PC-9 (cell line): ENCODE data around the gene BHLHE40. TPM values are rescaled to one million over a fixed set of nuclear protein-coding genes. Genes with fewer than 3 reads are reported as not detected.

ENCODE experiments used
- BruUV-seq: library from RNA; stranded (reverse); fragments of 400-500 nt; replicated peaks from 2 replicates; lab custom pipeline; 2021; lab: Mats Ljungman, UMichigan
- CTCF ChIA-PET: fragments of 300-600 bp; sonication (Branson Sonifier 250); formaldehyde crosslinking; loops from one replicate; lab custom pipeline; 2022; ENCODE audit warnings: antibody characterized with exemption; lab: Charles Lee
- POLR2A ChIA-PET: fragments of 300-600 bp; sonication (Branson Sonifier 250); formaldehyde crosslinking; loops from one replicate; lab custom pipeline; 2022; ENCODE audit warnings: antibody characterized with exemption; ENCODE audit not compliant: unreplicated experiment; lab: Charles Lee
- DNase-seq, 2 experiments: peaks; one replicate each; pipeline versions ENCODE4 v3.0.0 to v3.0.0-alpha.2; 2015 to 2022; ENCODE audit warnings: mixed read lengths in 1 of 2
- H2AFZ ChIP-seq: fragments of 200-600 bp; sonication (generic); 2 replicates; pipeline ENCODE4 v1.8.1; 2017; ENCODE audit warnings: antibody characterized with exemption
- H3F3A ChIP-seq: fragments of 200-600 bp; sonication (generic); 2 replicates; pipeline ENCODE4 v1.8.1; 2017; ENCODE audit warnings: antibody characterized with exemption, mild to moderate bottlenecking, low read depth; ENCODE audit not compliant: insufficient read depth
- H3K27ac ChIP-seq: fragments of 200-600 bp; sonication (generic); 2 replicates; pipeline ENCODE4 v1.6.1; 2016; ENCODE audit warnings: mixed run types
- H3K27me3 ChIP-seq: fragments of 200-600 bp; sonication (generic); 2 replicates; pipeline ENCODE4 v1.6.1; 2016; ENCODE audit warnings: low read depth, mixed run types; ENCODE audit not compliant: insufficient read depth
- H3K36me3 ChIP-seq: fragments of 200-600 bp; sonication (generic); 2 replicates; pipeline ENCODE4 v1.6.1; 2016; ENCODE audit warnings: low read depth, mixed run types
- H3K4me1 ChIP-seq: fragments of 200-600 bp; sonication (generic); replicated peaks from 2 replicates; pipeline ENCODE4 v1.6.1; 2016; ENCODE audit warnings: mixed run types; ENCODE audit not compliant: insufficient read depth
- H3K4me2 ChIP-seq: fragments of 200-600 bp; sonication (generic); 2 replicates; pipeline ENCODE4 v1.6.1; 2017; ENCODE audit warnings: mixed run types
- H3K4me3 ChIP-seq: fragments of 200-600 bp; sonication (generic); 2 replicates; pipeline ENCODE4 v1.6.1; 2016; ENCODE audit warnings: mixed run types
- H3K79me2 ChIP-seq: fragments of 200-600 bp; sonication (generic); 2 replicates; pipeline ENCODE4 v1.6.1; 2017; ENCODE audit warnings: low read depth, mixed run types
- H3K9me2 ChIP-seq: fragments of 200-600 bp; sonication (generic); 2 replicates; pipeline ENCODE4 v1.8.1; 2017; ENCODE audit warnings: mild to moderate bottlenecking; ENCODE audit not compliant: insufficient read depth
- H3K9me3 ChIP-seq: fragments of 200-600 bp; sonication (generic); 2 replicates; pipeline ENCODE4 v1.8.1; 2016; ENCODE audit warnings: low read depth; ENCODE audit not compliant: insufficient read depth
- H4K20me1 ChIP-seq: fragments of 200-600 bp; sonication (generic); 2 replicates; pipeline ENCODE4 v1.8.1; 2017; ENCODE audit not compliant: insufficient read depth
- EZH2 ChIP-seq: fragments of 200-600 bp; sonication (generic); IDR thresholded peaks from 2 replicates; pipeline ENCODE4 v1.8.0; 2017; ENCODE audit warnings: antibody characterized with exemption, low read depth
- intact Hi-C: fragments of 100-400 bp; cut with micrococcal nuclease; formaldehyde crosslinking; loops from one replicate; pipeline ENCODE4 v1.10.0; 2022; ENCODE audit not compliant: unreplicated experiment
- total RNA-seq: library from RNA; stranded (reverse); gene quantifications from 2 replicates; pipeline ENCODE4 v1.2.3, GENCODE V29; 2021
- TF ChIP-seq, protein P1 (sequence below): fragments of 200-600 bp; sonication (generic); conservative IDR thresholded peaks from 2 replicates; pipeline ENCODE4 v1.6.1; 2017; ENCODE audit warnings: mixed run types, antibody characterized with exemption, mild to moderate bottlenecking, moderate library complexity

The BHLHE40 gene
- total RNA-seq, 1 experiment from 2014 or later, result 45.5 TPM

DNA sequence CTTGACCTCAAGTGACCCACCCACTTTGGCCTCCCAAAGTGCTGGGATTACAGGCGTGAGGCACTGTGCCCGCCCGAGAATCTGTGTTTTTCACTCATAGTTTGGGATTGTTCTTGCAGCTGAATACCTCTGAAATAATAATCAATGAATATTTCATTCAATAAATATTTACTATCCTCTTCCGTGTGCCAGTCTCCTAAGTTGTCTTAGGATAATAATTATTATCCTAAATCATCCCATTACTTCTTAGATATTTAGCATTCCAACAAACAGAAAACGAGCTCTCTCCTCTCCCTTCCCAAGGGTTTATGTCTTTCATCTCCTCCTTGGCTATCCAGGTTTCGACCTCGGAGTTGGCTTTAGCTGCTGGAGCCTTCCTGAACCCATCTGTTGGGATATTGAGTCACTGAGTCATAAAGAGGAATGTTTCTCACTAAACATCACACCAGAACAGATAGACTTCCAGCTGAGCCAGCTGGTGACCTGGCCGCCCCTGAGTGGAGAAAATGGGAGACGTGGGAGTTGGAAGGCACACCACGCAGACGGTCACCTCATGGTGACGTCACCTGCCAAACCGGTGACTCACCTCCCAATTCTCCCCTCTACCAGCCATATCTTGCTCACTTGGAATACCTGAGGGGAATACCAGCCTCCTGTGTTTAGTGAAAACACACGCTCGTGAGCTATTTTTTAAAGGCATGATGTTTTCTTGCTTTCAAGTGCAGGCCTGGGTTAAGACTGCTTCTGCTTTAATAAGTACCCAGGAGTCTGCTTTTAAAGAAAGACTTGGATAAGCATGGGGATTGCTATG lies 43.9 kb downstream of the BHLHE40 start:
- H3K27ac ChIP-seq, result peak overlapping the region; percentile 96
- no peaks in the 10 kb centered on the region for H3K36me3 ChIP-seq
- DNase-seq, result peak; percentile 89 to 90
- H3K79me2 ChIP-seq, result no peaks in the 10 kb centered on the region
- no peak overlapping the region for H2AFZ ChIP-seq
- H3K4me2 ChIP-seq, result peak overlapping the region; percentile 56
- ChIA-PET POLR2A (interaction anchor here (0.6 to 1.6 kb wide), 11 partner anchors 10 to 181 kb away, joined by 3 to 10 read pairs (median 5); partner anchors contain the start of gene BHLHE40), CTCF (interaction anchor here (0.6 to 2.0 kb wide), 6 partner anchors 30 to 312 kb away, joined by 3 to 13 read pairs (median 5); no protein-coding TSS in a partner anchor)
- no peaks in the 10 kb centered on the region for H3K27me3 ChIP-seq
- no peaks in the 10 kb centered on the region for H4K20me1 ChIP-seq
- no TSS peak for BruUV-seq
- H3K9me3 ChIP-seq, result no peaks in the 10 kb centered on the region
- peaks cover 46% of the 10 kb centered on the region for H3K4me1 ChIP-seq
- intact Hi-C loops, result loop anchor here (1.0 kb wide), 3 partner anchors 28 to 198 kb away; no protein-coding TSS in a partner anchor
- H3K9me2 ChIP-seq, result no peaks in the 10 kb centered on the region
- TF ChIP-seq, protein P1, sequence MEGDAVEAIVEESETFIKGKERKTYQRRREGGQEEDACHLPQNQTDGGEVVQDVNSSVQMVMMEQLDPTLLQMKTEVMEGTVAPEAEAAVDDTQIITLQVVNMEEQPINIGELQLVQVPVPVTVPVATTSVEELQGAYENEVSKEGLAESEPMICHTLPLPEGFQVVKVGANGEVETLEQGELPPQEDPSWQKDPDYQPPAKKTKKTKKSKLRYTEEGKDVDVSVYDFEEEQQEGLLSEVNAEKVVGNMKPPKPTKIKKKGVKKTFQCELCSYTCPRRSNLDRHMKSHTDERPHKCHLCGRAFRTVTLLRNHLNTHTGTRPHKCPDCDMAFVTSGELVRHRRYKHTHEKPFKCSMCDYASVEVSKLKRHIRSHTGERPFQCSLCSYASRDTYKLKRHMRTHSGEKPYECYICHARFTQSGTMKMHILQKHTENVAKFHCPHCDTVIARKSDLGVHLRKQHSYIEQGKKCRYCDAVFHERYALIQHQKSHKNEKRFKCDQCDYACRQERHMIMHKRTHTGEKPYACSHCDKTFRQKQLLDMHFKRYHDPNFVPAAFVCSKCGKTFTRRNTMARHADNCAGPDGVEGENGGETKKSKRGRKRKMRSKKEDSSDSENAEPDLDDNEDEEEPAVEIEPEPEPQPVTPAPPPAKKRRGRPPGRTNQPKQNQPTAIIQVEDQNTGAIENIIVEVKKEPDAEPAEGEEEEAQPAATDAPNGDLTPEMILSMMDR, result no peak
- H3K4me3 ChIP-seq, result no peak overlapping the region
- H3F3A ChIP-seq, result peaks cover 25% of the 10 kb centered on the region

DNA sequence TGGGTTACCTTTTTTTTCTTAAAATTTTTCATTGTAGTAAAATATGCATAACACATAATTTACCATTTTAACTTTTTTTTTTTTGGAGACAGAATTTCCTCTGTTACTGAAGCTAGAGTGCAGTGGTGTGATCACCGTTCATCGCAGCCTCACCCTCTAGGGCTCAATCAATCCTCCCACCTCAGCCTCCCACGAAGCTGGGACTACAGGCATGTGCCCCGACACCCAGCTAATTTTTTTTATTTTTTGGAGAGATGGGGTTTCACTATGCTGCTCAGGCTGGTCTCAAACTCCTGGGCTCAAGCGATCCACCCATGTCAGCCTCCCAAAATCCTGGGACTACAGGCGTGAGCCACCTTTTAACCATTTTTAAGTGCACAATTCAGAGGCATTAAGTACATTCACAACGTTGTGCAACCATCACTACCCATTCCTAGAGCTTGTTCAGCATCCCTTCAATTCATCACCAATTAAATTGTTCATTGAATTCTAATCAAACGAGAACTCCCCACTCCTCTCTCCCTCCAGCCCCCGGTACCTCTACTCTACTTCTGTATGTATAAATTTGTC lies 44.6 kb downstream of the BHLHE40 start:
- no peaks in the 10 kb centered on the region for H3K9me3 ChIP-seq
- no peaks in the 10 kb centered on the region for H3K79me2 ChIP-seq
- H3K27me3 ChIP-seq, result no peaks in the 10 kb centered on the region
- peaks cover 25% of the 10 kb centered on the region for H3F3A ChIP-seq
- no peak for DNase-seq
- H2AFZ ChIP-seq, result no peak overlapping the region
- ChIA-PET POLR2A (interaction anchor here (0.6 to 1.6 kb wide), 8 partner anchors 10 to 182 kb away, joined by 3 to 10 read pairs (median 4); partner anchors contain the start of gene BHLHE40), CTCF (interaction anchor here (0.7 to 2.0 kb wide), 5 partner anchors 29 to 312 kb away, joined by 3 to 13 read pairs (median 5); no protein-coding TSS in a partner anchor)
- intact Hi-C loops, result loop anchor here (1.0 kb wide), 3 partner anchors 29 to 199 kb away; no protein-coding TSS in a partner anchor
- peak overlapping the region; percentile 45; the same call in 1 of the 2 replicates for H3K4me2 ChIP-seq
- TF ChIP-seq EZH2, result no peak
- TF ChIP-seq, protein P1, result no peak
- TSS peak; percentile 71 for BruUV-seq
- H3K4me3 ChIP-seq, result no peak overlapping the region
- no peaks in the 10 kb centered on the region for H3K36me3 ChIP-seq
- H3K4me1 ChIP-seq, result peaks cover 39% of the 10 kb centered on the region
- peak overlapping the region; percentile 96 for H3K27ac ChIP-seq
- no peaks in the 10 kb centered on the region for H3K9me2 ChIP-seq
- no peaks in the 10 kb centered on the region for H4K20me1 ChIP-seq

DNA sequence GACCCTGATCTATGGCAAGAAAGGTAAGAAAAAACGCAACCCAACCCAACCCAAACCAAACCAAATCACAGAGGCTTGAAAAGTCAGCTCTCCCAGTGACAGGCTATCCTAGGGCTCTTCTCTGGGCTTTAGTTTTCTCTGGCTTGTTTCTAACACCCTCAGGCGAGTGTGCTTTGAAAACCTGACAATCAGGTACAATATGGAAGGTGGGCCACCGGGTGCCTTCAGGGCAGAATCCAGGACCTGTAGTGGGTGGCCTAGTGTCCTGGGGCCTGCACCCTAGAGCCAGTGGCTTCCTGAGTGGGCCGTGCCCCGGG lies 46.8 kb downstream of the BHLHE40 start:
- ChIA-PET CTCF (interaction anchor here (0.7 to 0.9 kb wide), 5 partner anchors 47 to 314 kb away, joined by 3 to 5 read pairs (median 4); partner anchors contain the start of gene BHLHE40), POLR2A (interaction anchor here (0.6 to 0.7 kb wide), 3 partner anchors 9 to 127 kb away, joined by 3 to 9 read pairs (median 4); partner anchors contain the start of gene BHLHE40)
- Histone ChIP-seq H3K9me2 (no peaks in the 10 kb centered on the region), H3K27ac (peak overlapping the region; percentile 73; the same call in 1 of the 2 replicates), H3K79me2 (no peaks in the 10 kb centered on the region), H3K4me1 (peaks cover 37% of the 10 kb centered on the region), H3K4me2 (peak overlapping the region; percentile 66), H3F3A (peaks cover 25% of the 10 kb centered on the region), H3K4me3 (peak overlapping the region; percentile 24; the same call in 1 of the 2 replicates), H4K20me1 (no peaks in the 10 kb centered on the region), H3K27me3 (no peaks in the 10 kb centered on the region), H2AFZ (no peak overlapping the region), H3K9me3 (no peaks in the 10 kb centered on the region), H3K36me3 (no peaks in the 10 kb centered on the region)
- intact Hi-C loops, result loop anchor here (1.0 to 5.0 kb wide), 5 partner anchors 31 to 315 kb away; partner anchors contain the start of gene ARL8B
- no TSS peak for BruUV-seq
- TF ChIP-seq, protein P1, result no peak
- TF ChIP-seq EZH2, result no peak
- DNase-seq, result no peak
